CD8-positive, alpha-beta memory T cell (primary cell): ENCODE data around the gene HEATR3. TPM values are rescaled to one million over a fixed set of nuclear protein-coding genes. Genes with fewer than 3 reads are reported as not detected.
A peak's percentile ranks its signal among the peaks of the same experiment; 100 is the strongest.

Experiments used
- CTCF ChIA-PET: fragments of 350-600 bp; sonication (Branson Sonifier 250); formaldehyde crosslinking; loops from one replicate; lab custom pipeline; 2021; ENCODE audit warnings: antibody characterized with exemption; lab: Charles Lee
- POLR2A ChIA-PET: fragments of 350-600 bp; sonication (Branson Sonifier 250); formaldehyde crosslinking; loops from one replicate; lab custom pipeline; 2021; ENCODE audit warnings: antibody characterized with exemption; lab: Charles Lee
- DNase-seq, 5 donors: peaks; one replicate each; pipeline versions ENCODE4 v3.0.0 to v3.0.0-alpha.2; 2020 to 2022; ENCODE audit warnings: mixed read lengths in 1 of 5
- H3K27ac ChIP-seq: one replicate; pipeline ENCODE4 v1.7.0; 2013; ENCODE audit warnings: low read depth, mild to moderate bottlenecking, low read length, moderate library complexity
- H3K27me3 ChIP-seq: 2 replicates; pipeline ENCODE4 v1.7.0; 2013; ENCODE audit warnings: low read length, mild to moderate bottlenecking; ENCODE audit not compliant: insufficient read depth, poor library complexity, severe bottlenecking
- H3K36me3 ChIP-seq: 2 replicates; pipeline ENCODE4 v1.7.0; 2013; ENCODE audit warnings: mild to moderate bottlenecking, low read length, moderate library complexity; ENCODE audit not compliant: insufficient read depth
- H3K4me1 ChIP-seq: 2 replicates; pipeline ENCODE4 v1.7.0; 2013; ENCODE audit warnings: mild to moderate bottlenecking, low read length, moderate library complexity; ENCODE audit not compliant: insufficient read depth
- H3K4me3 ChIP-seq: 2 replicates; pipeline ENCODE4 v1.7.0; 2013; ENCODE audit warnings: mild to moderate bottlenecking, low read length
- H3K9me3 ChIP-seq: 2 replicates; pipeline ENCODE4 v1.7.0; 2013; ENCODE audit warnings: mild to moderate bottlenecking, low read length
- H3K27ac Mint-ChIP-seq, 8 donors: one replicate each; pipeline ENCODE4 v1.8.0; 2020 to 2021; ENCODE audit warnings: mixed read lengths in 8 of 8, mild to moderate bottlenecking in 6 of 8, inconsistent platforms in 3 of 8, moderate library complexity in 3 of 8
- H3K27me3 Mint-ChIP-seq, 2 donors: one replicate each; pipeline ENCODE4 v1.8.0; 2020 to 2021; ENCODE audit warnings: mixed read lengths in 2 of 2, mild to moderate bottlenecking in 1 of 2, moderate library complexity in 1 of 2
- H3K36me3 Mint-ChIP-seq, 3 donors: one replicate each; pipeline ENCODE4 v1.8.0; 2020 to 2021; ENCODE audit warnings: mixed read lengths in 3 of 3, inconsistent platforms in 1 of 3, mild to moderate bottlenecking in 1 of 3
- H3K4me1 Mint-ChIP-seq, 3 donors: one replicate each; pipeline ENCODE4 v1.8.0; 2020 to 2021; ENCODE audit warnings: mixed read lengths in 3 of 3, inconsistent platforms in 1 of 3, mild to moderate bottlenecking in 1 of 3
- H3K4me3 Mint-ChIP-seq, 7 donors: one replicate each; pipeline ENCODE4 v1.8.0; 2020 to 2021; ENCODE audit warnings: mixed read lengths in 7 of 7, mild to moderate bottlenecking in 6 of 7, moderate library complexity in 4 of 7, inconsistent platforms in 2 of 7
- H3K9me3 Mint-ChIP-seq, 5 donors: one replicate each; pipeline ENCODE4 v1.8.0; 2020 to 2022; ENCODE audit warnings: mixed read lengths in 5 of 5, mild to moderate bottlenecking in 3 of 5, moderate library complexity in 2 of 5, inconsistent platforms in 1 of 5
- polyA plus RNA-seq: library from polyadenylated mRNA; unstranded; fragments of 300-500 nt; fragmentation: Illumina TruSeq; gene quantifications from one replicate; pipeline ENCODE4 v1.2.3, GENCODE V29; 2021
- total RNA-seq, 2 experiments: library from RNA; stranded (reverse); gene quantifications; one replicate each; pipeline ENCODE4 v1.2.3, GENCODE V29; 2021

The HEATR3 gene
- total and polyA plus RNA-seq, 3 experiments from 2014 or later, result 7.4 to 26.2 (median 25.5) TPM

- CTCF ChIA-PET, result interaction anchor here (0.5 to 3.0 kb wide), 51 partner anchors 8 to 780 kb away, joined by 3 to 43 read pairs (median 4); partner anchors contain the start of genes CYLD and HEATR3
- Mint-ChIP-seq H3K36me3 (peaks cover 0 to 25% (median 6%) of the 10 kb centered on the region in 3 donors), H3K27me3 (peaks cover 0 to 3% of the 10 kb centered on the region in 2 donors), H3K9me3 (no peaks in the 10 kb centered on the region), H3K4me1 (peaks cover 27 to 52% (median 45%) of the 10 kb centered on the region in 3 donors), H3K27ac (peak overlapping the region; percentile 72 to 98 (median 91)), H3K4me3 (peak overlapping the region; percentile 88 to 99 (median 97))
- peaks cover 13% of the 10 kb centered on the region for H3K4me1 ChIP-seq
- H3K4me3 ChIP-seq, result peak overlapping the region; percentile 86
- DNase-seq, result peak in 3 of 5 donors; percentile 13 to 52 (median 14)
- H3K9me3 ChIP-seq, result no peaks in the 10 kb centered on the region
- H3K36me3 ChIP-seq, result peaks cover 8% of the 10 kb centered on the region
- H3K27me3 ChIP-seq, result no peaks in the 10 kb centered on the region
- POLR2A ChIA-PET, result interaction anchor here (0.9 to 2.0 kb wide), 6 partner anchors 40 to 781 kb away, joined by 3 to 10 read pairs (median 4); partner anchors contain the start of gene HEATR3
- H3K27ac ChIP-seq, result peak overlapping the region; percentile 71
These were observed 40.2 kb upstream of the HEATR3 start for GRCh38 chr16:50025537-50025931.

GRCh38 chr16:50027829-50028228, 37.9 kb upstream of the HEATR3 start:
- Histone ChIP-seq H3K36me3 (peaks cover 13% of the 10 kb centered on the region), H3K4me3 (no peak overlapping the region), H3K4me1 (peaks cover 13% of the 10 kb centered on the region), H3K9me3 (no peaks in the 10 kb centered on the region), H3K27ac (no peak overlapping the region), H3K27me3 (no peaks in the 10 kb centered on the region)
- no peaks in the 10 kb centered on the region for H3K9me3 Mint-ChIP-seq
- peaks cover 0 to 48% (median 9%) of the 10 kb centered on the region in 3 donors for H3K36me3 Mint-ChIP-seq
- DNase-seq, result no peak
- H3K27me3 Mint-ChIP-seq, result peaks cover 0 to 2% of the 10 kb centered on the region in 2 donors
- H3K4me3 Mint-ChIP-seq, result peak overlapping the region in 2 of 7 donors; percentile 16 to 41
- peaks cover 27 to 58% (median 54%) of the 10 kb centered on the region in 3 donors for H3K4me1 Mint-ChIP-seq
- POLR2A ChIA-PET, result interaction anchor here (0.6 kb wide), 1 partner anchor 33 kb away, joined by 3 read pairs; no protein-coding TSS in a partner anchor
- CTCF ChIA-PET, result no interaction called here
- H3K27ac Mint-ChIP-seq, result peak overlapping the region in 2 of 8 donors; percentile 29 to 37

- no peak overlapping the region for H3K27ac ChIP-seq
- H3K27me3 ChIP-seq, result no peaks in the 10 kb centered on the region
- H3K9me3 Mint-ChIP-seq, result no peaks in the 10 kb centered on the region
- CTCF ChIA-PET, result interaction anchor here (5.1 kb wide), 1 partner anchor 11 kb away, joined by 22 read pairs; the partner anchor contains the start of gene CNEP1R1
- DNase-seq, result no peak
- H3K36me3 ChIP-seq, result peaks cover 20% of the 10 kb centered on the region
- peaks cover 0 to 12% (median 10%) of the 10 kb centered on the region in 3 donors for H3K4me1 Mint-ChIP-seq
- H3K27ac Mint-ChIP-seq, result peak overlapping the region in 1 of 8 donors; percentile 30
- no peak overlapping the region for H3K4me3 Mint-ChIP-seq
- no peak overlapping the region for H3K4me3 ChIP-seq
- H3K36me3 Mint-ChIP-seq, result peaks cover 4 to 65% (median 9%) of the 10 kb centered on the region in 3 donors
- H3K9me3 ChIP-seq, result no peaks in the 10 kb centered on the region
- no peaks in the 10 kb centered on the region for H3K4me1 ChIP-seq
- H3K27me3 Mint-ChIP-seq, result peaks cover 0 to 1% of the 10 kb centered on the region in 2 donors
- POLR2A ChIA-PET, result no interaction called here
These were observed 30.2 kb upstream of the HEATR3 start for GRCh38 chr16:50035468-50035992.

GRCh38 chr16:50036426-50036825, 29.3 kb upstream of the HEATR3 start:
- Mint-ChIP-seq H3K4me3 (no peak overlapping the region), H3K36me3 (peaks cover 4 to 56% (median 5%) of the 10 kb centered on the region in 3 donors), H3K9me3 (no peaks in the 10 kb centered on the region), H3K4me1 (peaks cover 0 to 3% (median under 1%) of the 10 kb centered on the region in 3 donors), H3K27ac (no peak overlapping the region), H3K27me3 (peaks cover 0 to 1% of the 10 kb centered on the region in 2 donors)
- ChIA-PET CTCF (interaction anchor here (5.1 kb wide), 1 partner anchor 11 kb away, joined by 22 read pairs; the partner anchor contains the start of gene CNEP1R1), POLR2A (interaction anchor here (0.7 kb wide), 1 partner anchor 205 kb away, joined by 11 read pairs; no protein-coding TSS in a partner anchor)
- H3K36me3 ChIP-seq, result peaks cover 15% of the 10 kb centered on the region
- no peaks in the 10 kb centered on the region for H3K27me3 ChIP-seq
- H3K4me1 ChIP-seq, result no peaks in the 10 kb centered on the region
- no peak for DNase-seq
- no peak overlapping the region for H3K4me3 ChIP-seq
- H3K9me3 ChIP-seq, result no peaks in the 10 kb centered on the region
- H3K27ac ChIP-seq, result no peak overlapping the region

GRCh38 chr16:50037662-50038220, 28.0 kb upstream of the HEATR3 start:
- Mint-ChIP-seq H3K9me3 (no peaks in the 10 kb centered on the region), H3K36me3 (peaks cover 4 to 43% (median 5%) of the 10 kb centered on the region in 3 donors), H3K4me3 (no peak overlapping the region), H3K4me1 (no peaks in the 10 kb centered on the region), H3K27me3 (peaks cover 1 to 2% of the 10 kb centered on the region in 2 donors), H3K27ac (peak overlapping the region in 3 of 8 donors; percentile 59 to 73 (median 61))
- H3K36me3 ChIP-seq, result peaks cover 15% of the 10 kb centered on the region
- no peaks in the 10 kb centered on the region for H3K9me3 ChIP-seq
- no peaks in the 10 kb centered on the region for H3K27me3 ChIP-seq
- no peak overlapping the region for H3K27ac ChIP-seq
- POLR2A ChIA-PET, result no interaction called here
- H3K4me1 ChIP-seq, result no peaks in the 10 kb centered on the region
- no peak overlapping the region for H3K4me3 ChIP-seq
- DNase-seq, result no peak
- CTCF ChIA-PET, result interaction anchor here (5.1 kb wide), 1 partner anchor 13 kb away, joined by 22 read pairs; the partner anchor contains the start of gene CNEP1R1

- Mint-ChIP-seq H3K4me1 (no peaks in the 10 kb centered on the region), H3K27me3 (peaks cover 1 to 7% of the 10 kb centered on the region in 2 donors), H3K27ac (peak overlapping the region in 2 of 8 donors; percentile 64 to 73), H3K4me3 (no peak overlapping the region), H3K36me3 (peaks cover 4 to 38% (median 5%) of the 10 kb centered on the region in 3 donors), H3K9me3 (no peaks in the 10 kb centered on the region)
- ChIA-PET POLR2A (no interaction called here), CTCF (interaction anchor here (5.1 kb wide), 1 partner anchor 13 kb away, joined by 22 read pairs; the partner anchor contains the start of gene CNEP1R1)
- peaks cover 15% of the 10 kb centered on the region for H3K36me3 ChIP-seq
- no peak overlapping the region for H3K4me3 ChIP-seq
- H3K27ac ChIP-seq, result no peak overlapping the region
- no peaks in the 10 kb centered on the region for H3K27me3 ChIP-seq
- no peaks in the 10 kb centered on the region for H3K4me1 ChIP-seq
- H3K9me3 ChIP-seq, result no peaks in the 10 kb centered on the region
- DNase-seq, result no peak
These were observed 27.5 kb upstream of the HEATR3 start for GRCh38 chr16:50038286-50038685.

- no peaks in the 10 kb centered on the region for H3K4me1 Mint-ChIP-seq
- DNase-seq, result no peak
- Histone ChIP-seq H3K36me3 (peaks cover 15% of the 10 kb centered on the region), H3K9me3 (no peaks in the 10 kb centered on the region), H3K27ac (no peak overlapping the region), H3K4me3 (no peak overlapping the region), H3K27me3 (no peaks in the 10 kb centered on the region), H3K4me1 (no peaks in the 10 kb centered on the region)
- H3K27ac Mint-ChIP-seq, result peak overlapping the region in 1 of 8 donors; percentile 58
- H3K36me3 Mint-ChIP-seq, result peaks cover 4 to 33% (median 5%) of the 10 kb centered on the region in 3 donors
- POLR2A ChIA-PET, result no interaction called here
- CTCF ChIA-PET, result interaction anchor here (5.1 kb wide), 1 partner anchor 14 kb away, joined by 22 read pairs; the partner anchor contains the start of gene CNEP1R1
- no peak overlapping the region for H3K4me3 Mint-ChIP-seq
- H3K27me3 Mint-ChIP-seq, result peaks cover 1 to 14% of the 10 kb centered on the region in 2 donors
- no peaks in the 10 kb centered on the region for H3K9me3 Mint-ChIP-seq
These were observed 26.8 kb upstream of the HEATR3 start for GRCh38 chr16:50038756-50039529.
